Colonic mucosa (tissue), 4 donors: ENCODE data around the gene FBXL7. TPM values are rescaled to one million over a fixed set of nuclear protein-coding genes. Genes with fewer than 3 reads are reported as not detected.

ENCODE experiments used
- DNase-seq: peaks from one replicate; pipeline ENCODE4 v3.0.0-alpha.2; 2020
- H3K27ac ChIP-seq: fragments of 200-600 bp; one replicate; pipeline ENCODE4 v1.8.0; 2021
- H3K27me3 ChIP-seq: fragments of 200-600 bp; one replicate; pipeline ENCODE4 v1.8.0; 2021
- H3K36me3 ChIP-seq: fragments of 200-600 bp; one replicate; pipeline ENCODE4 v1.8.0; 2021
- H3K4me1 ChIP-seq: fragments of 200-600 bp; one replicate; pipeline ENCODE4 v1.8.0; 2021; ENCODE audit warnings: mild to moderate bottlenecking
- H3K4me3 ChIP-seq: fragments of 200-600 bp; one replicate; pipeline ENCODE4 v1.8.0; 2021
- H3K9ac ChIP-seq, 2 donors: one replicate each; pipeline ENCODE4 v1.7.0; 2013; ENCODE audit warnings: control low read depth in 2 of 2, low read depth in 2 of 2, low read length in 2 of 2
- H3K9me3 ChIP-seq: fragments of 200-600 bp; one replicate; pipeline ENCODE4 v1.8.0; 2021
- intact Hi-C: fragments of 100-400 bp; cut with DNase I; formaldehyde crosslinking; loops from one replicate; pipeline ENCODE4 v1.14.1; 2022
- total RNA-seq, 2 donors: library from RNA; stranded (reverse); fragmentation: NEBNext Ultra II Directional in 1 of 2; extraction: Animal tissue kit (Norgen Biotek cat#: 25700) in 1 of 2; gene quantifications; one replicate each; pipeline ENCODE4 v1.2.1, GENCODE V29; 2021
- TF ChIP-seq, protein P1 (sequence below): fragments of 200-600 bp; IDR thresholded peaks from one replicate; pipeline ENCODE4 v1.8.0; 2022; ENCODE audit warnings: antibody characterized with exemption, mild to moderate bottlenecking
- donor health status: healthy.
- donor health status: DM: no; HTN: no; CAD: no.
- donor health status: DM: no; HTN: no; CAD: no.

FBXL7 gene
- total RNA-seq, 2 donors from 2014 or later, result 1.6 to 3.0 TPM

DNA sequence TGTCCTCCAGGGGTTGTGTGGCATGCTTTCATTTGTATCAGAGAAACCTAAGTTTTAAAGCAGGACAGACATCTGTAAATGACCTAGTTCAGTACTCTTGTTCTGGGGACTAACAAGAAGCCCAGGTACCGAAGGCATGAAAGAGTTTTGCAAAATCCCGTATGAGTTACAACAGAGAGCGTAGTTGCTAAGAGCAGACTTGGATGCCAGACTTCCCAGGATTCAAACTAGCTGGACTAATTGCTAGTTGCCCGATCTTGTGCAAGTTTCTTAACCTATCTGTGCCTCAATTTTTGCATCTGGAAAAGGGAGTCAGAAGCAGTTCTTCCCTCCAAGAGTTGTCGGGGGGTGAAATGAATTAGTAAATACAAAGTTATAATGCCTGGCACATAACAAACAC, 20.9 kb downstream of the FBXL7 start:
- Histone ChIP-seq H3K9ac (no peak overlapping the region), H3K4me1 (no peaks in the 10 kb centered on the region), H3K4me3 (no peak overlapping the region), H3K27me3 (no peaks in the 10 kb centered on the region), H3K36me3 (no peaks in the 10 kb centered on the region), H3K9me3 (no peaks in the 10 kb centered on the region), H3K27ac (no peak overlapping the region)
- intact Hi-C loops, result no loop called here
- DNase-seq, result no peak
- TF ChIP-seq, protein P1, sequence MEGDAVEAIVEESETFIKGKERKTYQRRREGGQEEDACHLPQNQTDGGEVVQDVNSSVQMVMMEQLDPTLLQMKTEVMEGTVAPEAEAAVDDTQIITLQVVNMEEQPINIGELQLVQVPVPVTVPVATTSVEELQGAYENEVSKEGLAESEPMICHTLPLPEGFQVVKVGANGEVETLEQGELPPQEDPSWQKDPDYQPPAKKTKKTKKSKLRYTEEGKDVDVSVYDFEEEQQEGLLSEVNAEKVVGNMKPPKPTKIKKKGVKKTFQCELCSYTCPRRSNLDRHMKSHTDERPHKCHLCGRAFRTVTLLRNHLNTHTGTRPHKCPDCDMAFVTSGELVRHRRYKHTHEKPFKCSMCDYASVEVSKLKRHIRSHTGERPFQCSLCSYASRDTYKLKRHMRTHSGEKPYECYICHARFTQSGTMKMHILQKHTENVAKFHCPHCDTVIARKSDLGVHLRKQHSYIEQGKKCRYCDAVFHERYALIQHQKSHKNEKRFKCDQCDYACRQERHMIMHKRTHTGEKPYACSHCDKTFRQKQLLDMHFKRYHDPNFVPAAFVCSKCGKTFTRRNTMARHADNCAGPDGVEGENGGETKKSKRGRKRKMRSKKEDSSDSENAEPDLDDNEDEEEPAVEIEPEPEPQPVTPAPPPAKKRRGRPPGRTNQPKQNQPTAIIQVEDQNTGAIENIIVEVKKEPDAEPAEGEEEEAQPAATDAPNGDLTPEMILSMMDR, result no peak

DNA sequence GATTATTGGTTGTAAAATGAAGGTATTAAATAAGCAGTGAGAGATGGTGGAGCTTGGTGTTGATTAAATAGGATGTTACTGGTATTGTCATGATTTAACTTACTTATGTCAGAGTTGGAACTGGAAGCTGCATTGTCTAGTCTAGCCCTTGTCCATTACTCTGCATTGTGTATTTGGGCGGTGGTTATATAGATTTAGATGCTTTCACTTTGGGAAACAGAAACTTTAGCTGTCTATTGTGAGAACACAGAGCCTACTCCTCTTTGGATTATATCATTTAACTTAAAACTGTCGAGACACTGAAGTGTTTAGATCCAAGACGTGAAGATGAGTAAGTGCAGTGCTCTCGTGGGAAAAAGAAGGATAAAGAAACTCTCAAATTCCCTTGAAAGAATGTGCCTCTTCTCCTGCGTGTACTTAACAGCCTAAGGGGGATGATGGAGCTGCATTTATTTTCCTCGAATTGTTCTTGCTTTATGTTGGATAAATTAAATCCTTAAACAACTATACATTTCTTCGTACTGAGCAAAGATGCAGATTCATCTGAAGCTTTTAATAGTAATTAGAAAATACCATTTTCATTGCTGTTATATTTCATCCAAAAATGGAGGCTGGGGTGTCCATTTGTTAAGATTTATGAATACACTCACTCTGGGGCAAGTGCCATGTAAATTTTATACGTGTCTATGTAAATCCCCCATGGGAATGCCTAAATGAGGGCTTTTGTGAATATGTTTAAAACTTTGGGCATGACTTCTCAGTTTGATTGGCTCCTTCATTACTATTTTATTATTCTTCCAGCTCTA, 21.6 kb downstream of the FBXL7 start:
- H3K4me3 ChIP-seq, result no peak overlapping the region
- no peak for DNase-seq
- no peak overlapping the region for H3K9ac ChIP-seq
- no peaks in the 10 kb centered on the region for H3K9me3 ChIP-seq
- intact Hi-C loops, result no loop called here
- no peaks in the 10 kb centered on the region for H3K36me3 ChIP-seq
- H3K27ac ChIP-seq, result no peak overlapping the region
- H3K4me1 ChIP-seq, result no peaks in the 10 kb centered on the region
- H3K27me3 ChIP-seq, result no peaks in the 10 kb centered on the region
- TF ChIP-seq, protein P1, result no peak

DNA sequence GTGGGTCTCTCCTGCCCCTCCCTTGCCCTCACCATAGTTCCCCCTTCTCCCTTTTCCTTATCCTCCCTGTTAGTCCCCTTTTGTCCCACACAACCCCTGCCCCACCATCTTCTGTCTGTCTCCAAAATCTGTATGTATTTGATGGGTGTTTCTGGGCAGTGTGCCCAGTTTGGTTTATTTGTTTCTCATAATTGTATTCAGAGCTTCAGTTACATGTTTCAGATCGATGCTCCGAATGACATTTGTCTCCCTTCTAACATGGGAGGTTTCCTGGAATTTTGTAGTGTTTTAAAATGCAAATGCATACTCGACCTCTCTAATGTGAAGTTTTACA, 22.2 kb downstream of the FBXL7 start:
- intact Hi-C loops, result no loop called here
- no peak for DNase-seq
- no peak overlapping the region for H3K9ac ChIP-seq

DNA sequence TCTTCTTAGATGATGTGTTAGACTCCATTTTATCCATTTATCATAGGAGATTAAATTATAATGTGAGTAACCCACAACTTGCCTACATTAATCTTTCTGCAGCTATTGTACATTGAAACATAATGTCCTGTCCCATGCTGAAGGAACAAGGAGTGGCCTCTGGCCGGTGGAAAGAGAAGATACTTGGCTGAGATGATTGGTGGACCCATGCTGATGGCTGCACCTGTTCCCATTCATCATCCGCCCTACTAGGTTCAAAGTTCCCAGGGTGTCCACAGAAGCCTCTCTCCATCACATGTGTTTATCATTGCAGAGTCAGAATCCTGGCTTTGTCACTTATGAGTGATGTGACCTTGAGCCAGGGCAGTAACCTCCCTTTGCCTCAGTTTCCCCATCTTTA, 24.7 kb downstream of the FBXL7 start:
- no peak overlapping the region for H3K27ac ChIP-seq
- no peaks in the 10 kb centered on the region for H3K27me3 ChIP-seq
- DNase-seq, result no peak
- H3K4me1 ChIP-seq, result no peaks in the 10 kb centered on the region
- H3K36me3 ChIP-seq, result no peaks in the 10 kb centered on the region
- H3K9ac ChIP-seq, result no peak overlapping the region
- no peak overlapping the region for H3K4me3 ChIP-seq
- TF ChIP-seq, protein P1, result no peak
- H3K9me3 ChIP-seq, result no peaks in the 10 kb centered on the region
- intact Hi-C loops, result no loop called here

More for the DNA sequence above, 22.2 kb downstream of the FBXL7 start:
- no peaks in the 10 kb centered on the region for H3K36me3 ChIP-seq
- H3K27ac ChIP-seq, result no peak overlapping the region
- no peaks in the 10 kb centered on the region for H3K9me3 ChIP-seq
- TF ChIP-seq, protein P1, result no peak
- no peaks in the 10 kb centered on the region for H3K27me3 ChIP-seq
- no peaks in the 10 kb centered on the region for H3K4me1 ChIP-seq
- H3K4me3 ChIP-seq, result no peak overlapping the region

DNA sequence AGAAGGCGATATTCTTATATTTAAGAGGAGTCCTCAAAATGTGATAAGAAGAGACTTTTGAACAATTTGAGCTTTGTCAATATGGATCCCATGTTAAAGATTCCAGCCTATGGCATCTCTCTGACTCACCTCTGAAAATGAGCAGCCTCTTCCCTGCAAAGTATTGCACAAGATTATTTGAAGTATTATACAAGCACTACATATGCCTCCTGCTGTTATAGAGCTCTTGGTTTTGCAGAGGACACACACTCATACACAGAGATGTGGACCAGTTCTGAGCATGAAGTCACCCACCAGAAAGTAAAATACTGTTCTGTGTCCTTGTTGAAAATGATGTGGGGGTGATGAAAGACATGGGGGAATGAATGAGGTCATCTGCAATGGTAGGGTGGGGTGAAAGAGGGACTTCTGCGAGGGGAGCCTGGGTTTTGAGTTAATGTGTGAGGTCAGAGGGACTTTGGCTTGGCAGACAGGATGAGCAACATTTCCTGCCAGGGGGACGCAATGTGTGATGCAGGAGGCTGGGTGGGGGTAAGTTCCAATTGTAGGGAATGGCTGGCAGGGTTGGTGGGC, 25.8 kb downstream of the FBXL7 start:
- TF ChIP-seq, protein P1, result no peak
- no peaks in the 10 kb centered on the region for H3K9me3 ChIP-seq
- H3K4me1 ChIP-seq, result no peaks in the 10 kb centered on the region
- H3K4me3 ChIP-seq, result no peak overlapping the region
- H3K36me3 ChIP-seq, result no peaks in the 10 kb centered on the region
- DNase-seq, result no peak
- H3K27me3 ChIP-seq, result no peaks in the 10 kb centered on the region
- intact Hi-C loops, result no loop called here
- no peak overlapping the region for H3K27ac ChIP-seq
- H3K9ac ChIP-seq, result no peak overlapping the region
